ENCODE data around the gene KRT83.

DNA sequence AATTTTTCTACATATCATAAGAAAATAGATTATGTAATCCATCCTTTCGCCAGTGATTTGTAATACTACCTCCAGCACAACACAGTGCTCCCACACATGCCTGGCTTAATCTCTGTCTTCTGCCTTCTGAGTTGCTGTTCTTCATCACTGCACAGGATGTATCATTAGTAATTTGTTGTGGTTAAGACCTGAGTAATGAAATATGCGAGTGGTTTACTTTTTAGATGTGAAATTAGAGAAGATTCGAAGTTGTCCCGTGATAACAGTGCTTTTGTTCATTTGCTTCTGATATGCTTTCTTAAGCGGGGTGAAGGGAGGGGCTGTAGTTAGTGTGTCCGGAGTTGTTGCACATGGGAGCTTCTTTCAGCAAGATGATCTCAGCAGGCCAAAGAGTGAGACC, 28.0 kb upstream of the KRT83 start:
- TF ChIP-seq POLR2A (IDR thresholded peaks at IDR 0.05), result no peak
- TF ChIP-seq POLR2AphosphoS5 (IDR thresholded peaks at IDR 0.05), result no peak
- TF ChIP-seq, protein P1, sequence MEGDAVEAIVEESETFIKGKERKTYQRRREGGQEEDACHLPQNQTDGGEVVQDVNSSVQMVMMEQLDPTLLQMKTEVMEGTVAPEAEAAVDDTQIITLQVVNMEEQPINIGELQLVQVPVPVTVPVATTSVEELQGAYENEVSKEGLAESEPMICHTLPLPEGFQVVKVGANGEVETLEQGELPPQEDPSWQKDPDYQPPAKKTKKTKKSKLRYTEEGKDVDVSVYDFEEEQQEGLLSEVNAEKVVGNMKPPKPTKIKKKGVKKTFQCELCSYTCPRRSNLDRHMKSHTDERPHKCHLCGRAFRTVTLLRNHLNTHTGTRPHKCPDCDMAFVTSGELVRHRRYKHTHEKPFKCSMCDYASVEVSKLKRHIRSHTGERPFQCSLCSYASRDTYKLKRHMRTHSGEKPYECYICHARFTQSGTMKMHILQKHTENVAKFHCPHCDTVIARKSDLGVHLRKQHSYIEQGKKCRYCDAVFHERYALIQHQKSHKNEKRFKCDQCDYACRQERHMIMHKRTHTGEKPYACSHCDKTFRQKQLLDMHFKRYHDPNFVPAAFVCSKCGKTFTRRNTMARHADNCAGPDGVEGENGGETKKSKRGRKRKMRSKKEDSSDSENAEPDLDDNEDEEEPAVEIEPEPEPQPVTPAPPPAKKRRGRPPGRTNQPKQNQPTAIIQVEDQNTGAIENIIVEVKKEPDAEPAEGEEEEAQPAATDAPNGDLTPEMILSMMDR (IDR thresholded peaks at IDR 0.05), result no peak

All from prostate gland (tissue), 2 donors.